T-helper 1 cell treated with Interleukin-12 subunit alpha and Interleukin-12 subunit beta and Interleukin-4 antibody, amounts not matched to agents 30 ng/mL and 1 ng/mL, for 36 hours (primary cell): Measurements from ENCODE around the gene TIPARP. TPM values are rescaled to one million over a fixed set of nuclear protein-coding genes. Genes with fewer than 3 reads are reported as not detected.
"Not testable (repeated sequence)": the region's sequence is repeated elsewhere in the genome, so short reads cannot be mapped to it uniquely, and the experiment has no call there.

Experiments used
- intact Hi-C: fragments of 100-400 bp; cut with micrococcal nuclease; formaldehyde crosslinking; loops from one replicate; pipeline ENCODE4 v1.15.1; 2024
- total RNA-seq: library from RNA; stranded (reverse); gene quantifications from 2 replicates; pipeline ENCODE4 v1.2.3, GENCODE V29; 2022

TIPARP gene
- total RNA-seq, 1 donor from 2014 or later = 49.8 TPM

DNA sequence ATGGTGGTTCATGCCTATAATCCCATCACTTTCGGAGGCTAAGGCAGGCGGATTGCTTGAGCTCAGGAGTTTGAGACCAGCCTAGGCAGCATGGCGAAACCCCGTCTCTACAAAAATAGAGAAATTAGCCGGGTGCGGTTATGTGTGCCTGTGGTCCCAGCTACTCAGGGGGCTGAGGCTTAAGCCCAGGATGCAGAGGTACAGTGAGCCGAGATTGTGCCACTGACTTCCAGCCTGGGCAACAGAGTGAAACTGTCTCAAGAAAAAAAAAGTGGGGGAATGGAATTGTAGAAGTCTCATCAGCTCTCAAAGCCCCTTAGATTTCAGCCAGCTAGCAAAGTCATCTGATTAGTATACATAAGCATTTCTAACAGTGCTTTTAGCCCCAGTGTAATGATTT is 33.2 kb downstream of the TIPARP start:
- intact Hi-C loops = no loop called here

DNA sequence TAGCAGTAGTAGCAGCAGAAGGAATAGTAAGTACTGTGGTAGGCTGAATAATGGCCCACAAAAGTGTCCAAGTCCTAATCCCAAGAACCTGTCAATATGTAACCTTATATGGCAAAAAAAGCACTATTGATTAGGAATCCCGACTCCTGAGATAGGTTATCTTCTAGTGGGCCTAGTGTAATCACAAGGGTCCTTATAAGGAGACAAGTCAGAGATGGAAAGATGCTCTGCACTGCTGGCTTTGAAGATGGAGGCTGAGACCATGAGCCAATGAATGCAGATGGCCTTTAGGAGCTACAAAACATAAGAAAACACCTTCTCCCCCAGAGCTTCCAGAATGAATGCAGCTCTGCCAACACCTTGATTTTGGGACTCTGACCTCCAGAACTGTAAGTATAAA is 36.0 kb downstream of the TIPARP start:
- intact Hi-C loops = no loop called here

DNA sequence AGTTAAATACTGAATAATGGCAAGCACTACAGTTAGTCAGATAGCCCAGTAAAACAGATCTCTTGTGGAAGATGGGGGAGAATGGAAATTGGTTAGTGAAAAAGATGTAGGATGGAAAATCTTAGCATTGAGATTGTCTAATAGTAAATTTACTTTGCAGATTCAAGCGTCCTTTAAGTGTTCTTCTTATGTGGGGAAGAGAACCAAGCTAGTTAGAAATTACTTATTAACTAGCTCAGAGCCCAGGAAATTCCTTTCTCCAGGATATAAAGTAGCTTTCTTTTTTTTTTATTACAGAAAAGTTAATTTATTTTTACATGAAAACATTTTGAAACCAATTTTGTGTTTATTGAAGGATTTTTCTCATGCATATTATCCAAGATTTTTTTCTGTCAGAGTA is 36.7 kb downstream of the TIPARP start:
- intact Hi-C loops = no loop called here

DNA sequence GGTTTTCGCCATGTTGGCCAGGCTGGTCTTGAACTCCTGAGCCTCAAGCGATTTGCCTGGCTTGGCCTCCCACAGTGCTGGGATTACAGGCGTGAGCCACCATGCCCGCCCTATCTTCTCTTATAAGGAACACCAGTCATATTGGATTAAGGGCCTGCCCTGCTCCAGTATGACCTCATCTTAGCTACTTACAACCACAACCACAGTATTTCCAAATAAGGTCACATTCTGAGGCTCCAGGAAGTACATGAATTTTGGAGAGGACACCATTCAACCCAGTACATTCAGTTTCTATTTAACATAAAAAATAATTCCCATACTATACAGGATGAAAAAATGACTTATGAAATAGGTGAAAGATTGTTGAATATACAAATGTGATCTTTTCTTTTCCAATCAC is 37.6 kb downstream of the TIPARP start:
- intact Hi-C loops = not testable (repeated sequence)

DNA sequence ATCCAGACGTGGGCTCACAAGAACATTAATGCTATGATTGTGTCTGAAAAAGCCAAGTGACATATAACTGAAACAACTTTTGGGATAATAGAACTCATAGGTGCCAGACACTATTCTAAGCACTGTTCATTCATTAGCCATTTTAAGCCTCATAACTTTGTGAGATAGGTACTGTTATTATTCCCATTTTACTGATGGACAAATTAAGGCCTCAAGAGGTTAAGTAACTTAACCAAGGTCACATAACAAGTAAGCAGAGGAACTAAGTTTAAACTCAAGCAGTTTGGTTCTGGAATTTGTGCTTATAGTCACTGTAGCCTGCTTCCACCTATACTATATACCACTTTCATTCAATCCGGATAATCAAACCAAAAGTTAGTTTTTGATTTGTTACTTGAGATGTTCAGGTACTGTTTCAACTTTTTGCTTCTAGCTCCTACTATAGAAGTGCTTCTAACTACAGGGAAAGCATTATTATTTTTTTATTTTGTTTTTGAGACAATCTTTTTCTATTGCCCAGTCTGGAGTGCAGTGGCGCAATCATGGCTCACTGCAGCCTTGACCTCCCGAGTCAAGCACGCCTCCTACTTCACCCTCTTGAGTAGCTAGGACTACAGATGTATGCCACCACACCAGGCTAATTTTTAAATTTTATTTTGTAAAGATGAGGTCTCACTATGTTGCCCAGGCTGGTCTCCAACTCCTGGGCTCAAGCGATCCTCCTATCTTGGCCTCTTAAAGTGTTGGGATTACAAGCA is 41.9 kb downstream of the TIPARP start:
- intact Hi-C loops = no loop called here

DNA sequence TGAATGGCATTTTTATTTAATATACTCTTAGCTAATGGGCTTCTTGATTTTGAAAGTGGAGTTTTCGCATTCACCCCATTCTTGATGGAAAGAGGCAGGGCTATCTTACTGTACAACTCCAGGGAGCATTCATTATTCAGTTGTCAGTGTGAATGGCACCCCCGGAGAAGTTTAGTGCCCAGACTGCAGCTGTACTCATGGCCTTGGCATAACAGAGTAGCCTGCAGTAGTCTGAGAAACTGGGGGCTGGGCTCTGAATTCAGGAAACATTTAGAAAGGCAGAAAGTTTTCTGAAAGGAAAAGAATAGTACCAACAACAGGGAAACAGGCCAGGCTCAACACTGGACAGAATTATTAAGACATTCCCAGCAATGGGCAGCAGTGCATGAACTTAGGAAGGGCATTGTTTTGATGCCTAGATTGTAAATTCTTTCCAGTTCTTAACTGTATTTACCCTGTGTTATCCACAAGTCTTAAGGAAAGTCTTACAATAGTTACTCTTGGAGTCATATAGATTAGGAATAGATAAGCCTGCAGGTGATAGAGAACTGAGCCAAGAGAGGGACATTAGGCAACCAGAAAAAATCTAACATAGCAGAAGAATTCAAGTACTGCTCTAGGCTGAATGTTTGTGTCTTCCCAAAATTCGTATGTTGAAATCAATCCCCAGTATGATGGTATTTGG is 44.4 kb downstream of the TIPARP start:
- intact Hi-C loops = no loop called here

DNA sequence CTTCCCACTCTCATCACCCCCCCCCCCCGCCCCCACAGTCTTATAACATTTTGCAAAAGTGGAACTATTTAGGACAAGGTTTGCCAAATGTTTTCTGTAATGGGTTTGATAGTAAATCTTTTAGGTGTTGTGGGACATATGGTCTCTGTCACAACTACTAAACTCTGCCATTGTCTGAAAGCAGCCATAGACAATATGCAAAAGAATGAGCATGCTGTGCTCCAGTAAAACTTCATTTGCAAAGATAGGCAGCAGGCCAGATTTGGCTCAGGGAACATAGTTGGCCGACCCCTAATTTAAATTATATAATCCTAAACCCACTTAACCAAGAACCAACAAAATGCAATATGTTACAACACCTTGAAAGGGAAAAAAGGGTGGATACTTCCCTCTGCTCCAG is 46.4 kb downstream of the TIPARP start:
- intact Hi-C loops = loop anchor here (5.0 kb wide), 1 partner anchor 91 kb away; no protein-coding TSS in a partner anchor

DNA sequence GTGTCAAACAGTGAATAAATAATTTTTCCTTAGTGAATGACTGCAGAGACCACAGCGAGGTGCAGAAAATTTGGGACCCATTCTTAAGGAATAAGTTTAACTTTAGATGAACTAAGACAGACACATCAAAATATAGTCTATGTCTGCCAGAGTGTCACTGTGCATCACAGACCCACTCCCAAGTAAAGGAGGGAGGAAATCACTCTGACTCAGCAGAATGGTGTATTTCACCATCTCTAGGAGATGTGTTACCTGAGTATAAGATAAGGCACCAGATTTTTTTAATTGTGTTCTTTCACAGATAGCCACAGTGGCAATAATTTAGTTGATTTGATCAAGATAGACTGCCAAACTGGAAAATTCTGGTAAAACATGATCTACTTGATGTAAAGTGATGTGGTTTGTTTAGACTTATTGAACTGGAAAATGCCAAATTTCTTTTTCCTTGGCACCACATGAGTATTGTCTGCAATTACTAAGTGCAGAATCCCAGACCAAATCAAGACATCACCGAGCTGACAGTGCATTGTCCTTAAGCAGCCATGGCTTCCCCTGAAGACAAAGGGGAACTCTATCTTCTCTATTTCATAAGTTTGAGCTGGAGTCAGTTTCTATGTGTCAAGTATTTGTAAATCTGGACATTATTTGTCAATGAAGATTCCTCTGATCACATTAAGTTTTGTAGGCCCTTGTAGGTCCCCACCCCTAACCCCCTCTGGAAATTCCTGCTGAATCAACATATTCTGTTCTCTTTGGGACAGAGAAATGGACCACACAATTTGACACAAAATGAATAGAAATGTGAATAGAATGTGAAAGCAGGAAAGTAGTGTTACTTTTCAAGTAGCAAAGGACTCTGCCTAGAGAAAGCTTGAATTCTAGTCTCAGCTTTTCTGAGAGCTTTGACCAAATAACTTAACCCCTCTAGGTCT is 47.6 kb downstream of the TIPARP start:
- intact Hi-C loops = loop anchor here (5.0 kb wide), 1 partner anchor 90 kb away; no protein-coding TSS in a partner anchor

DNA sequence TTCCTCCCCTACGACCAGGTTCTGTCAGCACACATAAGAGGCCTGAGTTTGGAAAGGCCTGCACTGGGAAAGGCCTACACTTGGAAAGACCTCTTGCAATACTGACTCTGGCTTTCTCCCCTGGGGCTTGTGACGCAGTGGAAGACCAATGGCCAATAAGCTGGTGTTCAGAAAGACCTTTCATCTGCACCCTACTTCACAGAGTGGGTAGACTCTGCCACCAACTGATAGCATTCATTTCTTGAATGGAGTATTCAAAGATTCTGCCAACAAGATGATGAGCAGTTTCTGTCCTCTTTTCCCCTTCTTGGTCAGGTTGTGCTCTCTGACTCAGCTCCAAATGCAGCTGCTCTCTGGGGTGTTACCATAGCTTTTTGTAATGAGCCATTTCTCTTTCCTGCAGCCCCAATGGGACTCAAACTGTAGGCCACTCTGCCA is 48.8 kb downstream of the TIPARP start:
- intact Hi-C loops = loop anchor here (5.0 kb wide), 1 partner anchor 89 kb away; no protein-coding TSS in a partner anchor

DNA sequence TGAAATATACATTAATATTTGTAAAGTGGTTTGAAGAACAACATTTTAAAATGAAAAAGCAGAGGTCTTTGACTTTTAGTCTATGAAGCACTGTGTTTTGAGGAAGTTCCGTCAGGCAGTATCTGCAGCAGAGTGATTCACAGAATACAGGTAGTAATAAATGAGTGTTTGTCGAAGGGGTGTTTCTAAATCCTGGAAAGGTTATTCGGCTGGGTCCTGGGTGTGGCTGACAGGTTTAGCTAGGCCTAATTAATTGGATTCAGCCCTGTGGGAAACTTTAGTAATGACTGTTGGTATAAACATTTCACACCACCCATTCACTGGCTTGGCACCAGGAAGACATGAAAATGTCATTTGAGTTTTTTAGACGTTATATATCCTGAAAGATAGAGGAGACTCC is 51.3 kb downstream of the TIPARP start:
- intact Hi-C loops = no loop called here

DNA sequence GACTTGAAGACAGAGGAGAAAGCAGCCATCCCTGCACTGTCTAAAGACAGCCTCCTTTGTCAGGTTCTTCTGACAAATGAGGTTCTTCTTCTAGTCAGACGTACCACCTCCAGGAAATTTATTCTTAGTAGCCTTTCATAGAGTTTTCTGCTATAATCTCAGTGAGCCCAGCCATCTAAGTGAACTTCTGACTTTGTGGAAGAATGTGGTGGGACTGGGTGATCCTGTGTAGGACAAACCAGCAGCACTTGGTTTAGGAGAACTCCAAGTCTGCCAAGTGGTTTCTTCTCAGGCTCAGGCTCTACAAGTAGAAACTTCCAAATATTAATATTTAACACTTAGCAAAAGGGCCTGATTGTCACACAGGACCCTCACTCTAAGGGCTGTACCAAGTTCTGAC is 52.1 kb downstream of the TIPARP start:
- intact Hi-C loops = no loop called here

DNA sequence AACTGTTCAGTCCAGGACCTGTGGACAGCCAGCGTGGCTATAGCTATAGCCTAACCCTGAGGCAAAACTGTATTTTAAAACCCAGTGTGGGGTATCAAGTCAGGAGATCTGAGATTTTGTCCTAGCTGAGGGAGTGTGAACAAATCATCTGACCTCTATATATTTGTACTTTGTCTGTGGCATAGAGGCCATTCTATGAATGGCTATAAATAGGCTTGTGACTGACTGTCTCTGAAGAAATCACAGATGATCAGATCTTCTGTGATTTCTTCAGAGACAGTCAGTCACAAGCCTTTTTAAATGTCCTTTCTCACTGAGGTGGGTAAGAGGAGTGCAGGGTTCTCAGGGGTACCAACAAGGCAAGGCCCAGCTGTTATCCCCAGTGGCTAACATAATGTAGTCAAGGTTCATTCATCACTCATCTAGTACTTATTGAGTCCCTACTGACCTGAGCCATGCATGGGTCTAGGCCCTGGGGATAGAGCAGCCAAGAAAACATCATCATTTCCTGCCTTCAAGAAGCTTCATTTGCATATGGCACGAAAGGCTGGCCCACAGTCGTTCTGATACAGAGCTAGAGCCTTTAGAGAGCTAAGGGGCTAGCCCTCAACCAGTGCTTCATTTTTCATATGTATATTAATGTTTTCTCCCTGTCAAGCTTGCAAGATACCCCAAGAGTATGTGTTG is 53.3 kb downstream of the TIPARP start:
- intact Hi-C loops = no loop called here

DNA sequence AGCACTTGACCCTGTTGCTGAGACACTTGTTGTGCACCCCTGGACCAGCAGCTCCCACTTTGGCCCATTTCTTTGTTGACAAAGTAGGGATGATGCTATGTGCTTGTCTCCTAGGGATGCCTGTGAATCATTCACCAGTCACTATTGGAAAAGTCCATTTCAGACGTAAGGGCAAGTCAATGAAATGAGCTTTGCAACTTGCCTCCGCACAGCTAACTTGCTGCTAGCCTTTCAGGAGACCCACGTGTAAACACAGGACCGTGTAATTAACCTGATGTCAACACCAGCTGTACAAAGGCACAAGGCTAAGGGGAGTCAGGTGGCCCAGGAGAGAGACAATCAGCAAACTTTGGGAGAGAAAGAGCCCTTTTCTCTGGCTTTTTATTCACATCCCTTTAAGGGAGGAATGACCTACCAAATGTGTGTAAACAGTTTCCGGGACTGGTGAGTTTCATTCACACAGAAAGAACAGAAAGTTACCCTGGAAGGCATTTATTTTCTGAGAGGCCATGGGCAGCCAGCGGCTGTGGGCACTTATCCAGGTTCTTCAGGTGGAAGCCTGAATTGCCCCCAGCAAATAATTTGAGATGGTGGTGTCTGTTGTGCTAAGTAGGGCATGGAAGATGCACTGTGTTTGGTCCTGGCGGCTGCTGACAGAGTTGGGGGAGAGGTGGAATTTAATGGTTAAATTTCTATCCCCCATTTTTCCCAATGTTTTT is 54.0 kb downstream of the TIPARP start:
- intact Hi-C loops = no loop called here

DNA sequence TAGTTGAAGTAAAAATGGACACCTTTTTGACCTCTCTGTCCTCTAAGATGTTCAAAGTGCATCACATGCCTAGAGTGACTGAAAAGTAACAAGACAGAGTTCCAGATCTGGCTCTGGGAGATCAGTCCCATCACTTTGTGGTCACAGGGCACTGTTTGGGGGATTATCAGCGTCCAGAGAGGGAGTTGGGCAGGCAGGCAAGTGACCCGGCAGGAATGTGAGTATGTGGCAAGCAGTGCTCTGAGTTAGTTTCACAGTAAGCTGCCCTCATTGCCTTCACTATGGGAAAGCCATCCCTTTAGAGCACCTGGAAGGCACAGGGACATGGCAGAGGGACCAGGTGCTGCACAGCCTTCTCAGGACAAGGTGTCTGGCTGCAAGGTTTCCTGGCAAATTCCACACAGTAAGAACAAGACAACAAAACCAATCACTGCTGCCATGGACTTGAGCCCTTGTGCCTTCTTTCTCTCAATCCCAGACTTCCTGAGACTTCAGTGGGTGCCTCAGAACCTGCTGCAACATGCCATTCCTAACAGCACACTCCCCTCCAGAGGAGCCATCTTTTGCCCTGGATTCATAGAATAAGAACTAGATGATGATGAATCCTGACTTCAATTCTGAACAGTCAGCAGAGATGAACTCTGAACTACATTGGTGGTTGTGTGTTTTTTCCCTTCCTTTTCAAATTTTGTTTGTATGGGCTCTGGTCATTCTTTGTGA is 55.2 kb downstream of the TIPARP start:
- intact Hi-C loops = no loop called here

DNA sequence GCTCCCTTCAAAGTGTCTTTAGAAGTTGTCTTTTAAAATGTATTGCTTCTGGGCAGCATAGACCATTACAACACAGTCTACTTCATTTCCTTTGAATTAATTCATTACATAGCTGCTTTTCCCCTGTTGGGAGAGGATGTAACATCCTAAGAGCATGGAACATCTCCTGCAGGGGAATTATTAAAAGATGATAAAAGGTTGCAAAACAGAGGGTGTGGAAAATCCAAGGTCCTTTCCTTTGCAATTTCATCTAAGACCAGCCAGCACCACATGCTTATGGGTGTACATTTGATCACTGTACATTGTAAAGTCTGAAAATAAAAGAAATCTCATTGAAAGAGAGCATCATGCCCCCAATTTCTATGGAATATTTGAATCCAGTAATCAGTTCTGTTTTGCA is 57.4 kb downstream of the TIPARP start:
- intact Hi-C loops = no loop called here

DNA sequence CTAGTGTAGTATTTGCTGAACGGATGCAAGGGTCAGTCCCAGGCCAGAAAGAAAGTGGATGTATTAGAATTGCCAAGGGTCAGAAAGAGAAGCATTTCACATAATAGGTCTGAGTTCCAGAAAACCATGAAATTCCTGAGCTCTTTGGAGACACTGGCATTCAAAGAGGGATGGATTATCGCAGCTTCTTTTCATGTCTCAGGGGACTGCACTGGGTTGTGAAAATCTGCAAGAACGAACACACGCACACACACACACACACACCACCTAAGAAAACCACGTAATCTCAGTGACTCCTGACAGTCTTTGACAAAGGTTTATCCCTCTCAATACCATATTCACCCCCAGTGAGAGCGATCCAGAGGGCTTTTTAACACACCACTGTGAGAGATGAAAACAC is 57.9 kb downstream of the TIPARP start:
- intact Hi-C loops = no loop called here

DNA sequence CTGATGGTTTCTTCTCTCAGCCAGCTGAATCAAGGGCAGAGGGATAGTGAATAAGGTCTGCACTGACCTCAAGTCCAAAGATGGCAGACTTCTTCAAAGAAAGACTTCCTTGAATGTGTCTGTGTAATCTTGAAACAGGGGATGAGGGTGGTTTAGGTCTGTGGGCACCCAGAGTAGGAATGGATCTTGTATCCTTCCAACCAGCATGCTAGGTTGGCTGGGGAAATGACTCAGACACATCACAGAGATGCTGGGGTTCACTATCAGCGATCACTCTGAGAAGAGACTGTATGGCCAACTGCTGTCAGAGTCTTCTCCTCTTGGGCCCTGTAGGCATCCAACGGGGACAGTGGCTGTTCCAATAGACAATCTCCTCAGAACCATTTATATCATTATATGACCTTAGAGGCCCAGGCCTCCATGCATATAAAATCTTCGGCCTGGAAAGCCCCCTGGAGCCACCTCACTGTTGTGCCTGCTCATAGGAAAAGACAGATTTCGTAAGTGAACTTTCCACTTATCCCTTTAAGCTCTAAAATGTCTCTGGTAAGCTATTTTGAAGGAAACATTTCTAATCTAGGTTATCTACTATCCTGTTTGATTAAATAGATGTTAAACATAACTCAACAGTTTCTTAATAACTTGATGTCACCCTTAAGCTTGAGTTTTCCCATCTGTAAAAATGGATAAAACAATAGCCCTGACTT is 58.5 kb downstream of the TIPARP start:
- intact Hi-C loops = no loop called here

DNA sequence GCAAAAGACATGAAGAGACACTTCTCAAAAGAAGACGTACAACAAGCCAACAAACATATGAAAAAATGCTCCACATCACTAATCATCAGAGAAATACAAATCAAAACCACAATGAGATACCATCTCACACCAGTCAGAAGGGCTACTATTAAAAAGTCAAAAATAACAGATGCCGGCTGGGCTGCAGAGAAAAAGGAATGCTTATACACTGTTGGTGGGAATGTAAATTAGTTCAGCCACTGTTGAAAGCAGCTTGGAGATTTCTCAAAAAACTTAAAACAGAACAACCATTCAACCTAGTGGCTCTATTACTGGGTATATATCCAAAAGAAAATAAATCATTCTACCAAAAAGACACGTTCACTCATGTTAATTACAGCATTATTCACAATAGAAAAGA is 60.3 kb downstream of the TIPARP start:
- intact Hi-C loops = not testable (repeated sequence)

DNA sequence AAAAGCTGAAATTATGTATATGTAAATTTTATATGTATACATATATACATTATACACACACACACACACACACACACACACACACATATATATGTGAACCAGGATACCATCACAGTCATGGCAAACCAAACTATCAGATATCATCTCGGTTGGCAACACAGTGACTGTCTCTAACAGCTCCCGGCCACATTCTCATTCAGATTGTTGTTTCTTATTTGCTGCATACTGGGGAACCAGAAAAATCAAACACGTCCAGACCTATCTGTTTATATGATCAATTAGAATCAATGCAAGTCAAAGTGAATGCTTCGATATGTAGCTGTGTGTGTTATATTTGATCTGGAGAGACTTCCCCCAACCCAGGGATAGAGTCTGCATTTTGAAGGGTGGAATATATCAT is 61.1 kb downstream of the TIPARP start:
- intact Hi-C loops = no loop called here
